HG02970 (cell line): Measurements from ENCODE around the gene CHID1.

Source experiments
- ATAC-seq: cut with Tn5 transposase; IDR thresholded peaks from one replicate; pipeline ENCODE4 v1.9.1; 2021; ENCODE audit warnings: mild to moderate bottlenecking, moderate library complexity, moderate number of reproducible peaks; ENCODE audit not compliant: unreplicated experiment, low FRiP score

CHID1 gene

DNA sequence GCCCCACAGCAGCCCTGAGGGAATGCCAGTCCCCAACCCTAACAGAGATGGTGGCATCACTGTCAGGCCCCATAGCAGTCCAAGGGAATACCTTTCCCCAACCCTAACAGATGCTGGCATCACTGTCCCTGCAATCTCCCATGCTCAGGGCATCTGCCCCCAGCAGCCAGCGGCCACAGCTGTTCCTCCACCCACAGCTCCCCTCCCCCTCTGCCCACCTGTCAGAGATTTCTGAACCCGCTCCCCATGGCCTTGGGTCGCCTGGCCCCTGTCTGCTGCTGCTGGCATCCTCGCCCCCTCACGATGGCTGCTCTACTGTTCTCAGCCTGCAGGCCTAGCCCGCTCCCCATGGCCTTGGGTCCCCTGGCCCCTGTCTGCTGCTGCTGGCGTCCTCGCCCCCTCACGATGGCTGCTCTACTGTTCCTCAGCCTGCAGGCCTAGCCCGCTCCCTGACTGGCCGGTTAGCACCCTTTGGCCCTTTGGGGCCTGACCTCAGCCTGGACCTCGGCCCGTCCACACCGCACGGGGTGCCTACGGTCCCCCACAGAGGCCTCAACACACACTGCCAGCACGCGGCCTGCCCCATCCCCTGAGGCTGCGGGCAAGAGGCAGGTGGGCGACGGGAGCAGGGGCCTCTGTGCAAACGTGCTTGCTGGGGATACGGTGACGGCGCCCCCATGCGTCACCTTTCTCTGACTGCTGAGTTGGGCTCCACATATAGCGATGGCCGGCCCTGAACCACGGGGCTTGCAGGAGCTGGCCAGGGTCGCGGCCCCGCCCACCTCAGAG is 20.7 kb downstream of the CHID1 start:
- no peak for ATAC-seq

DNA sequence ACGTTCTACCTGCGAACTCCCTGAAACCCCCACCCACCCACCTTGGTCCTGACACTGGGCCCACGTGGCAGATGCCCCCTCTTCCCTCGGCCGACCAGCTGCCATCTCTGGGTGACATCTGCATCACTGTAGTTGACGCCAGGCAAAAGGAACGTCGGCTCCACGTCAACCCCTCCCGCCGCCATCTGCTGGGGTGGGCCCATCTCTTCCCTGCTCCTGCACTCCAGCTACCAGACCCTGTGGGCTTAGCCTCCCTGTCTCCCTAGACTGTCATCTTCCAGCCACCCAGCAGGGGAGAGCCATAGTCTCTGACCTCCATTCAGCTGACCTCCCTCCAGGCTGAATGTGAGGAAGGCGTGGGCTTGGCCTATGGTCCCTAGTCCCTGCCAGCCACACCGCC is 21.4 kb downstream of the CHID1 start:
- ATAC-seq: no peak

- no peak for ATAC-seq
Measured at GRCh38 chr11:888310-889212, 22.0 kb downstream of the CHID1 start.

DNA sequence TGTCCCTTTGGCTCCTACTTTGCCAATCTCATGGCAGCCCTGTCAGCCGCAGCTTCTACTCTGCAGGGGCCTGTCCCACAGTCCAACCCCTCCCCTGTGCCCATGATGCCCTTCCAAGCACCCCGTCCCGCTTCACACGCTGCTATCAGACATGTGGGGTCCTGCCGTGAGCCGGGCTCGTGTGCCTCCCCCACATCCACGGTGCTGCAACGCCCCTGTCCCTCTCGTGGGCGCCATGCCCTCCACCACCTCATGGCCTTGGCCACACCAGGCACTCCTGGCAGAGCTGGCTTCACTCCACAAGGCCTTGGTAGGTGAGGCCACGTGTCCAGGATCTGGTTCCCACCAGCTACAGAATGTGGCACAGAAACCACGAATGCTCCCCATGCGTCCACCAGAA is 23.0 kb downstream of the CHID1 start:
- no peak for ATAC-seq

GRCh38 chr11:886568-886967 is 24.0 kb downstream of the CHID1 start:
- ATAC-seq: no peak

DNA sequence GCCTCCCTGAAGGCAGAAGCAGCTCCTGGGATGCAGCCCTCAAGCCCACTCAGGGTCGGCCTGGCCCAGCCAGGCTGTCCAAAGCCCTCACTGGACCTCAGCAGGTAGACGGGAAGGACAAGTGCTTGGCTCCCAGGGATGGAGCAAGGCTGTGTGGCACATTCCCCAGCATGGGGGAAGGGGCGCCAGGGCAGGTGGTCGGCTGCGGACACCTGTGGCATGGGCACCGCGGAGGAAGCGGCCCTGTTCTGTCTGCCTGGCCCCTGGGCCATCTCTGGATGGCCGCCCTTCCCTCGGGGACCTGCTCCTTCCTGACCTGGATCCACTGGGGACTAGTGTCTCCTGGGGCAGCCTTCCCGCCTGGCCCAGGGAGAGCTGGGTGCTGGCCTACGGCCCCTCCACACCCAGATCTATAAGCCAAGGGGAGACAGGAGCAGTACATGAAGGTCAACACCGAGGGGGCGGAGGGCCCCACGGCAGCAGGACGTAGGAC is 26.0 kb downstream of the CHID1 start:
- no peak for ATAC-seq

- ATAC-seq: no peak
Measured at GRCh38 chr11:883527-883926, 27.1 kb downstream of the CHID1 start.

DNA sequence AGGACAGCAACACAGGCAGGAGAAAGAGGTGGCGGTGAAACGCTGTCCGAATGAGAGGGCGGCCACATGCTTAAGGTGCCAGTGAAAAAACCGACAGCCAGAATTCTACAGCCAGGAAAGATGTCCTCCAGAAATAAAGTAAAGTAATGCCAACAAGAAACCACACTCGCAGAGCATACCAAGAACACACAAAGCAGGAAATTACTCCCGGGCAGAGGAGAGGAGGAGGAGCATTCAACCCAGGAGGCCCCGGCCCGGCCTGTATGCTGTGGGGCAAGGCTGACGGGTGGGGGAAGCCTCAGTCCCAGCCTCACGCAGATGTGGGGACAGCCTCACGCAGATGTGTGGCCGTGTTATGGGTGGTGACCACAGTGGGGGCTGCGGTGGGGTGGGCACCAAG is 28.0 kb downstream of the CHID1 start:
- ATAC-seq: no peak

DNA sequence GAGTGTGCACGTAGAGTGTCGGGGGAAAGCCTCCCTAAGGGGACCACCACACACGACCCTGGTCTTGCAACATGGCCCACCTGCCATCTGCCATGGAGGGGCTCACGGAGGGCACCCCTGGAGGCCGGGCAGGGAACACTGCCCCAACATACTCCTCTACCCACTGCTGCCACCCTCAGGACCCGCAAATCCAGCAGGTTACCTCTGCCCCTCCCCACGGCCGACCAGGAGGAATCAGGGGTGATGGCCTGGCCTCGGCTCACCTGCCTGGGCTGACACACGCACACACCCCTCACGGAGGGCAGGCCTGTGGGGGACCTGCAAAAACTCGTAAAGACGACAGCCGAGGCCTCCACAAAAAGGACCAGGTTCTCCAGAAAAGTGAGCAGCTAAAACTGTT is 30.2 kb downstream of the CHID1 start:
- no peak for ATAC-seq

GRCh38 chr11:877565-877964 is 33.0 kb downstream of the CHID1 start:
- no peak for ATAC-seq

- no peak for ATAC-seq
Measured at GRCh38 chr11:876545-876944, 34.1 kb downstream of the CHID1 start.

GRCh38 chr11:875769-876301 is 34.8 kb downstream of the CHID1 start:
- no peak for ATAC-seq

DNA sequence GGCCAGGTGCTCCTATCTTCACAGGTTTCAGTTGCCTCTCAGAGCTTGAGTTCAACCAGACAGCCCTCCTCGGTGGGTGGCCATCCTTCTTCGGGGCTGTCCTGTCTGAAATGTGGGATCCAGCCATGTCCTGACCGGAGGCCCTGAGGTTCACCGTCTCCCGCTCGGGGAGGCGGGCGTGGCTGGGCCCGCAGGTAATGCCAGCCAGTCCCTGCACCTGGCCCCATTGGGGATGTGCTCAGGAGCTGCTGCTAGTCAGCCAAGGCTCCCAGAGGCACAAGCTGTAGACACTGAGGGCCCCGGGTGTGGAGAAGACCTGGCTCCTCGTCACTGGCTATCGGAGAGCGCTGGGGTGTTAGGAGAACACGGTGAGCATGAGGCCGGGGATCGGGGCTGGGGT is 35.4 kb downstream of the CHID1 start:
- no peak for ATAC-seq

- no peak for ATAC-seq
Measured at GRCh38 chr11:873706-874105, 36.9 kb downstream of the CHID1 start.

GRCh38 chr11:872799-873198 is 37.8 kb downstream of the CHID1 start:
- no peak for ATAC-seq

DNA sequence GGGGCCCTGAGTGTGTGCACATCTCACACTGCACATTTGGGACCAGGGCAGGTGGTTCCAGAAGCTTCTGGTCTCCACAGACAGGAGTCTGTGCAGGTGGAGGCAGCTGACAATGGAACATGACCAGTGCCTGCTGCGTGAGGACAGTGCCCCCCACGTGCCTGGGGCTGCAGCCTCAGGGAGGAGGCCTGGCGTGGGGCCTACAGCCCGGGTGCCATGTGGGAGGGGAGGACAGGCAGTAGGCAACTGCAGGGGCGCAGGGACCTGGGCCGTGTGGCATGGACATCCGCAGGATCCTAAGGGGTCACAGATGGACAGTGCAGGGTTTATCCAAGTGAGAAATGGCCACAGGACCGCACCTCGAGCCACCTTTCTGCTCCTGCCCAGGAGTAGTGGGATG is 39.1 kb downstream of the CHID1 start:
- ATAC-seq: no peak

DNA sequence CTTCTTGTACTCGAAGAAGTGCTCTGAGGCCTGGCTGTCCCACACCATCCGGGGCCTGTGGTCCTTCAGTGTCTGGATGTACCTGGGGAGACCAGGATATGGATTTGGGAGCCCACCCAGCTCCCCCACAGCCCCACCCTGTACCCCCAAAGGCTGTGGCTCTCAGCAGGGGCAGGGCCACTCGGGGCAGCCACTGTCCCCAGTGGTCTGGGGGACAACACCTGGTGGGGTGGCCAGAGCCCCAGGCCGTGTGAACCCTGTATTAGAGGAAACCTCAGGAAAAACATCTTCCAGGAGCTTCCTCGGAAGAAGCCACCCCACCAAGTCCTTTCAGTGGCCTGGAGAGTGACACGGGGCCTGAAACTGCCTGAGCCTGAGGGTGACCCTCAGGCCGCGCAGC is 40.2 kb downstream of the CHID1 start:
- no peak for ATAC-seq

- ATAC-seq: no peak
Measured at GRCh38 chr11:870127-870413, 40.5 kb downstream of the CHID1 start.

- no peak for ATAC-seq
Measured at GRCh38 chr11:869399-870126, 41.0 kb downstream of the CHID1 start.

GRCh38 chr11:868802-869201 is 41.8 kb downstream of the CHID1 start:
- no peak for ATAC-seq

DNA sequence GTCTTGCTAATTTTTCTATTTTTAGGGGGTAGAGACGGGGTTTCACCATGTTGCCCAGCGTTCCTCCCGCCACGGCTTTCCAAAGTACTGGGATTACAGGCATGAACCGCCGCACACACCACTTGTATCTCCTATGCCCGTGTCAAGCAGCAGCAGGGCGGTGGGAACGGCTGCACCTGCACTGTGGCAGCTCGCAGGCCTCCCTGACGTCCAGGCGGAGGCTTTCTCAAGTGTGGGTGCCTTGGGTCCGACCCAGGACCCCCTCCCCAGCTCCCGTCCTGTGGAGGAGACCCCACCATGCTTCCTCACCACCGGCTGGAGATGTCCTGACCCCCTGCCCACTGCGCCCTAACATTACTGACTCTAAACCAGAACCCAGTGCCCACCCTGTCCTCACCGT is 42.2 kb downstream of the CHID1 start:
- ATAC-seq: no peak
